Coronary artery (tissue), 2 donors: ENCODE results near the gene IRS1.
"Not testable (repeated sequence)": the region's sequence is repeated elsewhere in the genome, so short reads cannot be mapped to it uniquely, and the experiment has no call there.

ENCODE experiments used
- DNase-seq: peaks from one replicate; pipeline ENCODE4 v3.0.0-alpha.2; 2017; ENCODE audit warnings: low spot score
- H3K27ac ChIP-seq, 2 donors: fragments of 200-600 bp; sonication (generic); one replicate each; pipeline ENCODE4 v1.5.1; 2016 to 2019
- H3K4me3 ChIP-seq: fragments of 200-600 bp; sonication (generic); 2 replicates; pipeline ENCODE4 v1.5.1; 2016; ENCODE audit warnings: mild to moderate bottlenecking, moderate library complexity
- TF ChIP-seq, protein P1 (sequence below): fragments of 200-600 bp; sonication (generic); IDR thresholded peaks from one replicate; pipeline ENCODE4 v1.5.1; 2019; ENCODE audit warnings: antibody characterized with exemption

The IRS1 gene

DNA sequence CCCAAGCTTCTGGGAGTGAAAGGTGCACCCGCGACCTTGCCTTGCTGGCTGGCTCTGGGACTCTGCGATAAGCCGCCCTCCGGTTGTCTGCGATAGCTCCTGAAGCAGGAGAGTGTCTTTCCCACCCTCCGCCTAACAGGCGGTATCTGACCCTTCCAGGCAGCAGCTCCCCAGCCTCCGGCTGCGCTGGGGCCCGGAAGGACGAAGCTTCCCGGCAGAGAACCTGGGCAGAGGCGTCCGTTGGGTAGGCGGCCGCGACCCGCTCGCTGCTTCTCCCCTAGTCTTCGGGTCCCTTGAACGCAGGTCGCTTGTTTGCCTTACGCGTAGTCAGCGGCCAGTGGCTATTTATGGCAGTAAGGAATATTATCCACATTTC, 35.8 kb upstream of the IRS1 start:
- TF ChIP-seq, protein P1, sequence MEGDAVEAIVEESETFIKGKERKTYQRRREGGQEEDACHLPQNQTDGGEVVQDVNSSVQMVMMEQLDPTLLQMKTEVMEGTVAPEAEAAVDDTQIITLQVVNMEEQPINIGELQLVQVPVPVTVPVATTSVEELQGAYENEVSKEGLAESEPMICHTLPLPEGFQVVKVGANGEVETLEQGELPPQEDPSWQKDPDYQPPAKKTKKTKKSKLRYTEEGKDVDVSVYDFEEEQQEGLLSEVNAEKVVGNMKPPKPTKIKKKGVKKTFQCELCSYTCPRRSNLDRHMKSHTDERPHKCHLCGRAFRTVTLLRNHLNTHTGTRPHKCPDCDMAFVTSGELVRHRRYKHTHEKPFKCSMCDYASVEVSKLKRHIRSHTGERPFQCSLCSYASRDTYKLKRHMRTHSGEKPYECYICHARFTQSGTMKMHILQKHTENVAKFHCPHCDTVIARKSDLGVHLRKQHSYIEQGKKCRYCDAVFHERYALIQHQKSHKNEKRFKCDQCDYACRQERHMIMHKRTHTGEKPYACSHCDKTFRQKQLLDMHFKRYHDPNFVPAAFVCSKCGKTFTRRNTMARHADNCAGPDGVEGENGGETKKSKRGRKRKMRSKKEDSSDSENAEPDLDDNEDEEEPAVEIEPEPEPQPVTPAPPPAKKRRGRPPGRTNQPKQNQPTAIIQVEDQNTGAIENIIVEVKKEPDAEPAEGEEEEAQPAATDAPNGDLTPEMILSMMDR = no peak
- H3K4me3 ChIP-seq = peak overlapping the region; percentile 88
- peak overlapping the region; percentile 98 to 99 for H3K27ac ChIP-seq
- DNase-seq = peak; percentile 76

DNA sequence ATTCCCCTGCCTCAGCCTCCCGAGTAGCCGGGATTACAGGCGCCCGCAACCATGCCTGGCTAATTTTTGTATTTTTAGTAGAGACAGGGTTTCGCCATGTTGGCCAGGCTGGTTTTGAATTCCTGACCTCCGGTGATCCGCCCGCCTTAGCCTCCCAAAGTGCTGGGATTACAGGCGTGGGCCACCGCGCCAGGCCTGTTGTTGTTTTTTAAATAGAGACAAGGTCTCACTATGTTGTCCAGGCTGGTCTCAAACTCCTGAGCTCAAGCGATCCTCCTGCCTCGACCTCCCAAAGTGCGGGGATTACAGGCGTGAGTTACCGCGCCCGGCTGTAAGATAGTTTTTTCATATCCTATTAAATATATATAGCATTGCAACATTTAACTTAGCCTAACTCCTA, 35.3 kb upstream of the IRS1 start:
- DNase-seq, H3K27ac ChIP-seq: not testable (repeated sequence)
- peak overlapping the region; percentile 88 for H3K4me3 ChIP-seq

DNA sequence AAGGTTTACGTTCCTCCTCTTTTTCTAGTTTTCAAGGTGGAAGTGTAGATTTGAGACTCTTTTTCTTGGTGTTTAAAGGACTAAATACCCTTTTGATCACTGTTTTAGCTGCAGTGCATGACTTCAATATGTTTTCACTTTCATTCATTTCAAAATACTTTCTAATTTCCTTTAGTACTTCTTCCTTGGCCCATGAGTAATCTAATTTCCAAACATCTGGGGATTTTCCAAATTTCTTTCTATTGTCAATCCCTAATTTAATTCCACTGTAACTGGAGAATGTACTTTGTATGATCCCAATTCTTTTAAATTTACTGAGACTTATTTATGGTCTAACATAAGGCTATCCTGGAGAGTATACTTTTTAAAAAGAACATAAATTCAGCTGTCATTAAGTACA, 32.4 kb upstream of the IRS1 start:
- Histone ChIP-seq H3K27ac (no peak overlapping the region), H3K4me3 (no peak overlapping the region)
- no peak for DNase-seq
- TF ChIP-seq, protein P1 = no peak

DNA sequence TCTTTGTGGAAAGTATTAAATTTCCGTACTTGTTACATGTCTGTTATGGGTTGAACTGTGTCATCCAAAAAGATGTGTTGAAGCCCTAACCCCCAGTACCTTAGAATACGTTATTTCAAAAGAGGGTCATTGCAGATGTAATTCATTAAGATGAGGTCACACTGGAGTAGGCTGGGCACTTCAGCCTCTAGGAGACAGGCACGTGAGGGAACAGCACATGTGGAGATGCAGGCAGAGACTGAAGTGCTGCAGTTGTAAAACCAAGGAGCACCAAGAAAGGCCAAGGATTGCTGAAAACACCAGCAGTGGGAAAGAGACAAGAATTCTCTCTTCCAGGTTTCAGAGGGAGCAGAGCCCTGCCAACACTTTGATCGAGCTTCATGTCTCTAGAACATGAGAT, 31.6 kb upstream of the IRS1 start:
- DNase-seq = no peak
- TF ChIP-seq, protein P1 = no peak
- H3K4me3 ChIP-seq = no peak overlapping the region
- no peak overlapping the region for H3K27ac ChIP-seq

DNA sequence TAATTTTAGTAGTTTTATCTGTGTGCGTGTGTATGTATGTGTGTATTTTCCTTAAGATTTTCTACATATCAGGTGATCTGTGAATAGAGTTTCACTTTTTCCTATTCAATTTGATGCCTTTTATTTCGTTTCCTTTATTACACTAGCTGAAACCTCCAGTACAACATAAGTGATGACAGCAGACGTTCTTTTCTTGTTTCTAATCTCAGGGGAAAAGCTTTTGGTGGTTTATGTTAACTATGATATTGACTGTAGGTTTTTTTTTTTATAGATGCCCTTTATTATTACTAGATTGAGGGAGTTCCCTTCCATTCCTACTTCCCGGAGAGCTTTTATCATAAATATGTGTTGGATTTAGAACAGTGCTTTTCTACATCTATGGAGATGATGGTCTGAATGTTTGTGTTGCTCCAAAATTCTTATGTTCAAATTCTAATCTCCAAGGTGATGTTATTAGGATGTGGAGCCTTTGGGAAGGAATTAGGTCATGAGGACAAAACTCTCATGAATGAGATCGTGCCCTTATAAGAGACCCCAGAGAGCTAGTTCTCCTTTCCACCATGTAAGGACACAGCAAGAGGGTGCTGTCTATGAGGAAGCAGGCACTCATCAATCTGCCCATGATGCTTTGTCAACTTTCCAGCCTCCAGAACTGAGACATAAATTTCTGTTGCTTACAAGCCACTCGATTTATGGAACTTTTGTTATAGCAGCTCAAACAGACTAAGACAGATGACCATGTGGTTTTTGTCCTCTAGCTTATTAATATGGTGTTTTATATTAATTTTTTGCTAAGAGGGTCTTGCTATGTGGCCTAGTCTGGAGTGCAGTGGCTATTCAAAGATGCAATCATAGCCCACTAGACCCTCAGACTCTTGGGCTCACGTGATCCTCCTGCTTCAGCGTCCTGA, 30.4 kb upstream of the IRS1 start:
- Histone ChIP-seq H3K27ac (no peak overlapping the region), H3K4me3 (no peak overlapping the region)
- TF ChIP-seq, protein P1 = no peak
- DNase-seq = no peak

DNA sequence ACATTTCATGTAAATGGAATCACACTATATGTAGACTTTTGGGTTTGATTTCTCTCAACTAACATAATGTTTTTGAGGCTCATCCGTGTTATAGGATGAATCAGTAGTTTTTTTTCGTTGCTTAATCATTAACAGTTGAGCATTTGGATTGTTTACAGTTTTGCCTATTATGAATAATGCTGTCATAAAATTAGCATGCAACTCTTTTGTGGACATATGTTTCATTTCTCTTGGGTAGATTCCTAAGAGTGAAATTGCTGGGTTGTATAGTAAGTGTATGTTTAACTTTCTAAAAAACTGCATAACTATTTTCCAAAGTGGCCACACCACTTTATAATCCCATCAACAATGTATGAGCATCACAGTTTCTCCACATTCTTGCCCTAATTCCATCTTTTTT, 28.6 kb upstream of the IRS1 start:
- no peak for DNase-seq

DNA sequence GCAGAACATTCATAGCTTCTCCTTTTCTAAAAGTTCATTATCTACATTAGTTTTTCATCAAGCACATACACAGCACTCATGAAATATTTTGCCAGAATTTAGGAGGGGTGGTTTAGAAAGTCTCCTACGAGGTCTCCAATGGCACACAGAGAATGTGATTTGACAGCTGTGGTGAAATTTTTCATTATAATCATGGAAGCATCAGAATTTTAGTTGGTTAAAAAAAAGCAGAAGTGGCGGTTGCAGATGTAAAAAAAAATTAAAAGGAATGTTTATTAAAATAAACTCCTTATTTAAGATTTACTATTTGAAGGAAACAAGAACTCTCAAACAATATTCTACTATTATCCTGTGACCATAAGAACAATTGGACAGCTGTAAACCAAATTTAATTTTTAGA, 25.4 kb upstream of the IRS1 start:
- Histone ChIP-seq H3K27ac (no peak overlapping the region), H3K4me3 (no peak overlapping the region)
- TF ChIP-seq, protein P1 = no peak
- DNase-seq = no peak

More for the DNA sequence above, 28.6 kb upstream of the IRS1 start:
- TF ChIP-seq, protein P1 = no peak
- Histone ChIP-seq H3K27ac (no peak overlapping the region), H3K4me3 (no peak overlapping the region)
